Nephron (organoid): ENCODE results near the gene GPRC5A.

Experiments
- H3K27ac Mint-ChIP-seq, 3 experiments: 2 replicates each; pipeline ENCODE4 v1.8.0; 2020; ENCODE audit warnings: mixed read lengths in 3 of 3, mild to moderate bottlenecking in 2 of 3, moderate library complexity in 1 of 3
- H3K27me3 Mint-ChIP-seq: 2 replicates; pipeline ENCODE4 v1.8.0; 2021; ENCODE audit warnings: low read depth, mild to moderate bottlenecking, moderate library complexity, mixed read lengths
- H3K36me3 Mint-ChIP-seq: 2 replicates; pipeline ENCODE4 v1.8.0; 2020; ENCODE audit warnings: low read depth, mixed read lengths
- H3K4me1 Mint-ChIP-seq: 2 replicates; pipeline ENCODE4 v1.8.0; 2020; ENCODE audit warnings: mixed read lengths
- H3K4me3 Mint-ChIP-seq, 3 experiments: 2 replicates each; pipeline ENCODE4 v1.8.0; 2020; ENCODE audit warnings: mild to moderate bottlenecking in 3 of 3, mixed read lengths in 3 of 3, moderate library complexity in 2 of 3
- H3K9me3 Mint-ChIP-seq: 2 replicates; pipeline ENCODE4 v1.8.0; 2020; ENCODE audit warnings: mixed read lengths
- TF ChIP-seq, protein P1 (sequence below), 3 experiments: fragments of 200-600 bp; sonication (generic); IDR thresholded peaks; one replicate each; pipeline ENCODE4 v1.5.0; 2021; ENCODE audit warnings: antibody characterized with exemption in 3 of 3; ENCODE audit not compliant: unreplicated experiment in 3 of 3

The GPRC5A gene

DNA sequence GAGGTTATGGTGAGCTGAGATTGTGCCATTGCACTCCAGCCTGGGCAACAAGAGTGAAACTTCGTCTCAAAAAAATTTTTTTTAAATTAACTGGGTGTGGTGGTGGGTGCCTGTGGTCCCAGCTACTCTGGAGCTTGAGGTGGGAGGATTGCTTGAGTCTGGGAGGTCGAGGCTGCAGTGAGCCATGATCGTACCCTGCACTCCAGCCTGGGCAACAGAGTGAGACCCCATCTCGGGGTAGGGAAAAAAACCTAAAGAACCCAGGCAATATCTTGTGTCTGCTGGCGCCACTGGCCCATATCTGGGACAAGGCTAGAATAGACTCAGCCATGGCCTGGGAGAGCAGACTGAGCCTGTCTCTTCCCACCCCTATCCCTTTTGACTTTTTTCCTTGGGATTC, 9.1 kb upstream of the GPRC5A start:
- H3K27ac Mint-ChIP-seq, result no peak overlapping the region
- H3K27me3 Mint-ChIP-seq, result peaks cover 21% of the 10 kb centered on the region
- H3K4me1 Mint-ChIP-seq, result peaks cover 6% of the 10 kb centered on the region
- TF ChIP-seq, protein P1, sequence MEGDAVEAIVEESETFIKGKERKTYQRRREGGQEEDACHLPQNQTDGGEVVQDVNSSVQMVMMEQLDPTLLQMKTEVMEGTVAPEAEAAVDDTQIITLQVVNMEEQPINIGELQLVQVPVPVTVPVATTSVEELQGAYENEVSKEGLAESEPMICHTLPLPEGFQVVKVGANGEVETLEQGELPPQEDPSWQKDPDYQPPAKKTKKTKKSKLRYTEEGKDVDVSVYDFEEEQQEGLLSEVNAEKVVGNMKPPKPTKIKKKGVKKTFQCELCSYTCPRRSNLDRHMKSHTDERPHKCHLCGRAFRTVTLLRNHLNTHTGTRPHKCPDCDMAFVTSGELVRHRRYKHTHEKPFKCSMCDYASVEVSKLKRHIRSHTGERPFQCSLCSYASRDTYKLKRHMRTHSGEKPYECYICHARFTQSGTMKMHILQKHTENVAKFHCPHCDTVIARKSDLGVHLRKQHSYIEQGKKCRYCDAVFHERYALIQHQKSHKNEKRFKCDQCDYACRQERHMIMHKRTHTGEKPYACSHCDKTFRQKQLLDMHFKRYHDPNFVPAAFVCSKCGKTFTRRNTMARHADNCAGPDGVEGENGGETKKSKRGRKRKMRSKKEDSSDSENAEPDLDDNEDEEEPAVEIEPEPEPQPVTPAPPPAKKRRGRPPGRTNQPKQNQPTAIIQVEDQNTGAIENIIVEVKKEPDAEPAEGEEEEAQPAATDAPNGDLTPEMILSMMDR (IDR thresholded peaks at IDR 0.05; ENCODE audit: unreplicated experiment in 3 of 3), result no peak
- H3K36me3 Mint-ChIP-seq, result no peaks in the 10 kb centered on the region
- H3K9me3 Mint-ChIP-seq, result peaks cover 2% of the 10 kb centered on the region
- H3K4me3 Mint-ChIP-seq, result no peak overlapping the region

DNA sequence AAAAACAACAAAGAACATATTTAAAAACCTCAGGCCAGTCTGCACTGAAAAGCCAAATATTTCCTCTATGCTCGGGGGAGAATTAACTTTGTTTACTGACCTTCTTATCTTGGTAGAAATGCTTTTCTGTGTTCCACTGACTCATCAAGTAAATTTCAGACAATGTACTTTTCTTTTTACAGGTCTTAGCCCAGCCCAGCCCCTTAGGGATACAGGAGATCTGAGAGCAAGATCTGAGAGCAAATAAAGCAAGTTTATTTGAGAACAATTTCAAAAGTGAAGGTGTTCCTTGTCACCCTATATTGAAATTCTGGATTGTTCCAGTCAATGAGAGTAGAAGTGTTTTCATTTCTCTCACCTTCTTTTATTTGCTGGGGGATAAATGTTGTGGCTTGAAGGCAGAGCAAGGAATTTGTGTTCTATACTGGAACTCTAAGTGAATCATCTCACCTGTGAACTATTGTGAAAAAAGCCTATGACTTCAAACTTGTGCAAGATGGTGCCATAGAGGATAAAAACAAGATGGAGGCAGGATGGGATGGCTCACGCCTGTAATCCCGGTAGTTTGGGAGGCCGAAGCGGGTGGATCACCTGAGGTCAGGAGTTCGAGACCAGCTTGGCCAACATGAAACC, 7.9 kb upstream of the GPRC5A start:
- Mint-ChIP-seq H3K4me3 (no peak overlapping the region), H3K27me3 (peaks cover 24% of the 10 kb centered on the region), H3K27ac (peak overlapping the region in 1 of 3 experiments; percentile 47), H3K9me3 (peaks cover 2% of the 10 kb centered on the region), H3K36me3 (no peaks in the 10 kb centered on the region), H3K4me1 (peaks cover 6% of the 10 kb centered on the region)
- TF ChIP-seq, protein P1 (IDR thresholded peaks at IDR 0.05; ENCODE audit: unreplicated experiment in 3 of 3), result no peak

DNA sequence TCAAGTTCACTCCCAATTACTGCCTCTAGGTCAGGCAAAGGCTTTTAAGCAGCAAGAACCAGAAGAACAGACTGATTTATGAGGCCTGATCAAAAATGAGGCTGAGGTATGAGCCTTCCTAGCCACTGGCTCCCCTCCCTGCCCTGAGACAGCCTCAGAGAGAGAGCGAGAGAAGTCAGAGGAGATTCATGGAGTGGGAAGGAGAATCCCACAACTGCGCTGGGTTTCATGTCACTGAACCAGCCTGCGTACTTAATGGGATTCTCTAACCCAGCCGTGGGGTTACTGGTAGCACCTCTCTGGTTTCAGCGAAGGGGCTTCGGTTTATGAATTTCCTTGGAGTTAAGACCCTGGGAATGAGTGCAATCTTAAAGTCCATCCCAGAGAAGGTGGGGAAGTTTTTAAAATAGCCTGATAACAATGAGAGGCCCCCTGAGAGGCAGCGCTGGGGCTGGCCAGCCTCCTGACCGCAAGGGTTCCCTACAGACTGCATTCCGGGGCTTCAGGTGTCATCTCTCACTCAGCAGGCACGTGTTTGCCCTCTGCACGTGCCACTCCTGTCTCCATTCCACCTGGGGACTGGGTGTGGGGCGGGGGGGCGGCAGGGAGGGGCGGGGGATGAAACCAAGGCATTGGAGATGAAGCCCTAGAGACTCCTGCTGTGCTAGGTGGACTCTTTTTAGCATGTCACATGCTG, 6.1 kb upstream of the GPRC5A start:
- TF ChIP-seq, protein P1 (IDR thresholded peaks at IDR 0.05; ENCODE audit: unreplicated experiment in 3 of 3), result no peak
- no peaks in the 10 kb centered on the region for H3K36me3 Mint-ChIP-seq
- no peak overlapping the region for H3K27ac Mint-ChIP-seq
- H3K4me3 Mint-ChIP-seq, result no peak overlapping the region
- peaks cover 38% of the 10 kb centered on the region for H3K27me3 Mint-ChIP-seq
- peaks cover 12% of the 10 kb centered on the region for H3K4me1 Mint-ChIP-seq
- H3K9me3 Mint-ChIP-seq, result peaks cover 2% of the 10 kb centered on the region

DNA sequence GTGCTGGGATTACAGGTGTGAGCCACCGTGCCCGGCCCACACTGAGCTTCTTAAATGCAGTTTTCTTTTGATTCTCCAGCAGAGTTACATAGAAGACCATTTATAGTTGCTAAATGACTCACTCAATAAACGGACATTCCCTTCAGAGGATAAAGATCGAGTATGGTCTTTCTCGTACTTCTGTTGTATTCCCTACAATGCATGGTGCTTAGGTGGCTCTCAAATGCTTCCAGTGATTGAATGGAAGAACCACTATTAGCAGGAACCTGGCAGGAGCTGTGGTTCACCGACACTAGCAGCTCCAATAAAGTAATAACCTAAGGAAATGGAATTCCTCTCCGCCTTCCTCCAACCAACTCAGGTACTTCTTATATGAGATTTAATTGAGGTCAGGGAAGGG, 3.9 kb upstream of the GPRC5A start:
- Mint-ChIP-seq H3K36me3 (no peaks in the 10 kb centered on the region), H3K4me1 (peaks cover 26% of the 10 kb centered on the region), H3K27ac (no peak overlapping the region), H3K4me3 (no peak overlapping the region), H3K9me3 (peaks cover 2% of the 10 kb centered on the region), H3K27me3 (peaks cover 46% of the 10 kb centered on the region)
- TF ChIP-seq, protein P1 (IDR thresholded peaks at IDR 0.05; ENCODE audit: unreplicated experiment in 3 of 3), result no peak

DNA sequence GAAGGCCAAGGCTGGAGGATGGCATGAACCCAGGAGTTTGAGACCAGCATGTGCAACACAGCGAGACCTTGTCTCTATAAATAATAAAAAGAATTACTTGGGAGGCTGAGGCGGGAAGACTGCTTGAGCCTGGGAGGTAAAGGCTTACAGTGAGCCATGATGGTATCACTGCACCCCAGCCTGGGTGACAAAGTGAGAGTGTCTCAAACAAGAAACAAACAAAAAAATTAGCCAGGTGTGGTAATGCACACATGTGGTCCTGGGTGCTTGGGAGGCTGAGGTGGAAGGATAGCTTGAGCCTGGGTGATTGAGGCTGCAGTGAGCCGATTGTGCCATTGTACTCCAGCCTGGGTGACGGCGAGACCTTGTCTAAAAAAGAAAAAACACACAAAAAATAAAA, 1.7 kb upstream of the GPRC5A start:
- peaks cover 36% of the 10 kb centered on the region for H3K4me1 Mint-ChIP-seq
- H3K27me3 Mint-ChIP-seq, result peaks cover 54% of the 10 kb centered on the region
- H3K27ac Mint-ChIP-seq, result peak overlapping the region; percentile 23 to 93 (median 91)
- no peaks in the 10 kb centered on the region for H3K36me3 Mint-ChIP-seq
- peak overlapping the region; percentile 74 to 89 (median 86) for H3K4me3 Mint-ChIP-seq
- H3K9me3 Mint-ChIP-seq, result peaks cover 2% of the 10 kb centered on the region
- TF ChIP-seq, protein P1 (IDR thresholded peaks at IDR 0.05; ENCODE audit: unreplicated experiment in 3 of 3), result no peak
